Measurements from ENCODE around the gene JADE1. TPM values are rescaled to one million over a fixed set of nuclear protein-coding genes. Genes with fewer than 3 reads are reported as not detected.

JADE1 gene
- 22.5 and 27.2 TPM in 2 replicates for total RNA-seq

DNA sequence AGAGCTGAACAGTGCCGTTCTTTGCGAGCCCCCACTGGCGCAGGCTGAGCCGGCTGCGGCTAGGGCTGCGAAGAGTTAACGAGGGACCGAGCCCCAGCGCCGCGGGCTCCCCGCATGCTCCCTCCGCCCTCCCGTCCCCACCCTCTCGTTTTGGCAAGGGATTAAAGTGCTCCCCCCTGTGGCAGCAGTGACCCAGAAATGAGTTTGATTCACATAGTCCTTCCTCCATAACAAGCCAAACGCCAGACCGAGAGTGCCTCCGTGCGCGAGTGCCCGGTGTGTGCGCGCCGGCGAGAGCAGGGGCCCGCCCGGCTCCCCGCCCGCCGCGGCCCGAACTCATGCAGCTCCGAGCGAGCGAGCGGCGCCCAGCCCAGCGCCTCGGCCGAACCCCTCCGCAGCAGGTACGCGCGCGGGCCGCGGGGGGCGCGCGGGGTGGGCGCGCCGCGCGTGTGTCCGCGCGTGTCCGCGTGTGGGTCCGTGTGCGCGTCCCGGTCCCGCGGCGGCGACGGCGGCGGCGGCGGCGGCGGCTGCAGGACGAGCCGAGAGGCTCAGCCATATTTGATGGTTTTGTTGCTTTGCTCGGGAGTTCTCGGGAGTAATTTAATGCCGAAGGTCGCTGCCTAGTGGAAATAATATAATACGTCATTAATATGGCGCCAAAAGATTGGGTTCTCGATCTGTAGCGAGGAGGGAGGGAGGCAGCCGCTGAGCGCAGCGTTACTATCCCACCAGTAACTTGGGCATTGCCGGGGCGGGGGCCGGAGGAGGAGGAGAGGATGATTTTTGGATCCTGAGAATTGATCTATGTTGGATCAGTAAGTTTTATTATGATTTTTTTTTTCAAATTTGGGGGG lies at the start of gene JADE1:
Gene JADE1, plus strand, starts transcription at position 224 of the 854 bp plus-strand sequence. CDS start 22,059 bp downstream, outside the sequence.

